Mesendoderm (in vitro differentiated cells): ENCODE data around the gene CEACAM1.

ENCODE experiments used
- DNase-seq: peaks from one replicate; pipeline ENCODE4 v3.0.0; 2013
- H2AK5ac ChIP-seq: 2 replicates; pipeline ENCODE4 v1.6.1; 2013; ENCODE audit warnings: low read length, inconsistent platforms
- H2BK120ac ChIP-seq: 2 replicates; pipeline ENCODE4 v1.6.1; 2013; ENCODE audit warnings: low read depth, mild to moderate bottlenecking, low read length, moderate library complexity, mixed read lengths
- H2BK15ac ChIP-seq: replicated peaks from 2 replicates; pipeline ENCODE4 v1.6.1; 2013; ENCODE audit warnings: low read depth, mild to moderate bottlenecking, moderate library complexity
- H2BK5ac ChIP-seq: 2 replicates; pipeline ENCODE4 v1.6.1; 2013; ENCODE audit warnings: low read length, inconsistent platforms
- H3K18ac ChIP-seq: 2 replicates; pipeline ENCODE4 v1.6.1; 2013; ENCODE audit warnings: mild to moderate bottlenecking, low read length, mixed read lengths
- H3K23ac ChIP-seq: one replicate; pipeline ENCODE4 v1.6.1; 2013; ENCODE audit warnings: low read length
- H3K27ac ChIP-seq: 2 replicates; pipeline ENCODE4 v1.5.1; 2013; ENCODE audit warnings: low read depth, mild to moderate bottlenecking, inconsistent platforms, low read length, moderate library complexity
- H3K27me3 ChIP-seq: 2 replicates; pipeline ENCODE4 v1.6.1; 2013; ENCODE audit warnings: low read length, control low read depth, mild to moderate bottlenecking, inconsistent platforms; ENCODE audit not compliant: insufficient read depth, poor library complexity
- H3K36me3 ChIP-seq: 2 replicates; pipeline ENCODE4 v1.6.1; 2013; ENCODE audit warnings: low read length, inconsistent platforms; ENCODE audit not compliant: control insufficient read depth, insufficient read depth
- H3K4ac ChIP-seq: one replicate; pipeline ENCODE4 v1.6.1; 2013; ENCODE audit warnings: low read depth, mild to moderate bottlenecking, low read length, moderate library complexity
- H3K4me1 ChIP-seq: 2 replicates; pipeline ENCODE4 v1.6.1; 2013; ENCODE audit warnings: low read depth, low read length, inconsistent platforms; ENCODE audit not compliant: control insufficient read depth
- H3K4me2 ChIP-seq: 2 replicates; pipeline ENCODE4 v1.6.1; 2013; ENCODE audit warnings: low read length
- H3K4me3 ChIP-seq: 2 replicates; pipeline ENCODE4 v1.5.1; 2013; ENCODE audit warnings: mild to moderate bottlenecking, low read length
- H3K56ac ChIP-seq: one replicate; pipeline ENCODE4 v1.6.1; 2013; ENCODE audit warnings: low read length
- H3K79me1 ChIP-seq: 2 replicates; pipeline ENCODE4 v1.6.1; 2013; ENCODE audit warnings: low read length, inconsistent platforms
- H3K79me2 ChIP-seq: 2 replicates; pipeline ENCODE4 v1.6.1; 2013; ENCODE audit warnings: mild to moderate bottlenecking, low read length; ENCODE audit not compliant: control insufficient read depth, insufficient read depth
- H3K9ac ChIP-seq: 2 replicates; pipeline ENCODE4 v1.6.1; 2013; ENCODE audit warnings: low read length, inconsistent platforms
- H4K5ac ChIP-seq: one replicate; pipeline ENCODE4 v1.6.1; 2013; ENCODE audit warnings: low read length
- H4K8ac ChIP-seq: one replicate; pipeline ENCODE4 v1.6.1; 2013; ENCODE audit warnings: low read depth, mild to moderate bottlenecking, control low read depth, low read length, moderate library complexity
- WGBS: extraction: QIAGEN DNeasy Blood & Tissue Kit; methylation state at CpG from one replicate; pipeline ENCODE4 v1.1.7; 2013; ENCODE audit warnings: low lambda C conversion rate, missing lambda C conversion rate; ENCODE audit not compliant: insufficient coverage; ENCODE audit errors: extremely low coverage; 5-methylcytosine and 5-hydroxymethylcytosine counted together

Gene CEACAM1

GRCh38 chr19:42497492-42498168 is 30.7 kb downstream of the CEACAM1 start:
- Histone ChIP-seq H3K27me3 (no peaks in the 10 kb centered on the region), H3K79me2 (no peaks in the 10 kb centered on the region), H3K36me3 (no peaks in the 10 kb centered on the region), H3K18ac (no peak overlapping the region), H2BK5ac (no peak overlapping the region), H3K4me3 (no peak overlapping the region), H3K56ac (no peak overlapping the region), H2AK5ac (no peak overlapping the region), H2BK15ac (no peak overlapping the region), H3K4me1 (no peaks in the 10 kb centered on the region), H3K4me2 (no peak overlapping the region), H2BK120ac (no peak overlapping the region), H4K8ac (no peak overlapping the region), H3K27ac (no peak overlapping the region), H3K9ac (no peak overlapping the region), H3K79me1 (no peaks in the 10 kb centered on the region), H3K23ac (no peak overlapping the region), H4K5ac (no peak overlapping the region), H3K4ac (no peak overlapping the region)
- DNase-seq = no peak
- no CpG with 5 or more reads among the region's 3 CpGs for WGBS

- H2BK5ac ChIP-seq = no peak overlapping the region
- H3K9ac ChIP-seq = no peak overlapping the region
- no peak overlapping the region for H3K27ac ChIP-seq
- H2BK120ac ChIP-seq = no peak overlapping the region
- no peak overlapping the region for H2AK5ac ChIP-seq
- H3K27me3 ChIP-seq = no peaks in the 10 kb centered on the region
- no peak overlapping the region for H3K18ac ChIP-seq
- no peak overlapping the region for H3K4me3 ChIP-seq
- WGBS = no CpG with 5 or more reads among the region's 2 CpGs
- no peaks in the 10 kb centered on the region for H3K4me1 ChIP-seq
- no peaks in the 10 kb centered on the region for H3K79me1 ChIP-seq
- no peak overlapping the region for H3K23ac ChIP-seq
- no peak overlapping the region for H3K4ac ChIP-seq
- no peak for DNase-seq
- H4K8ac ChIP-seq = no peak overlapping the region
- no peak overlapping the region for H3K4me2 ChIP-seq
- no peaks in the 10 kb centered on the region for H3K36me3 ChIP-seq
- no peaks in the 10 kb centered on the region for H3K79me2 ChIP-seq
- no peak overlapping the region for H3K56ac ChIP-seq
- H2BK15ac ChIP-seq = no peak overlapping the region
- H4K5ac ChIP-seq = no peak overlapping the region
These were observed 31.7 kb downstream of the CEACAM1 start for GRCh38 chr19:42496460-42497133.

- Histone ChIP-seq H3K18ac (no peak overlapping the region), H3K27ac (no peak overlapping the region), H2BK5ac (no peak overlapping the region), H2AK5ac (no peak overlapping the region), H3K4ac (no peak overlapping the region), H3K4me1 (no peaks in the 10 kb centered on the region), H2BK120ac (no peak overlapping the region), H3K79me2 (no peaks in the 10 kb centered on the region), H3K27me3 (no peaks in the 10 kb centered on the region), H3K79me1 (no peaks in the 10 kb centered on the region), H3K23ac (no peak overlapping the region), H3K4me3 (no peak overlapping the region), H3K56ac (no peak overlapping the region), H3K9ac (no peak overlapping the region), H4K8ac (no peak overlapping the region), H4K5ac (no peak overlapping the region), H2BK15ac (no peak overlapping the region), H3K4me2 (no peak overlapping the region), H3K36me3 (no peaks in the 10 kb centered on the region)
- DNase-seq = no peak
- WGBS = no CpG with 5 or more reads among the region's 3 CpGs
These were observed 32.6 kb downstream of the CEACAM1 start for GRCh38 chr19:42495663-42496062.

GRCh38 chr19:42494321-42494720 is 34.0 kb downstream of the CEACAM1 start:
- H3K79me1 ChIP-seq = no peaks in the 10 kb centered on the region
- H3K56ac ChIP-seq = no peak overlapping the region
- no peak for DNase-seq
- H3K4me2 ChIP-seq = no peak overlapping the region
- no peak overlapping the region for H3K27ac ChIP-seq
- H3K4me3 ChIP-seq = no peak overlapping the region
- H2BK15ac ChIP-seq = no peak overlapping the region
- no peaks in the 10 kb centered on the region for H3K27me3 ChIP-seq
- no peak overlapping the region for H3K4ac ChIP-seq
- no peaks in the 10 kb centered on the region for H3K79me2 ChIP-seq
- H4K5ac ChIP-seq = no peak overlapping the region
- no peaks in the 10 kb centered on the region for H3K36me3 ChIP-seq
- H3K18ac ChIP-seq = no peak overlapping the region
- no peak overlapping the region for H4K8ac ChIP-seq
- H2BK5ac ChIP-seq = no peak overlapping the region
- WGBS = no CpG with 5 or more reads among the region's 3 CpGs
- no peak overlapping the region for H2AK5ac ChIP-seq
- H3K23ac ChIP-seq = no peak overlapping the region
- no peak overlapping the region for H3K9ac ChIP-seq
- no peaks in the 10 kb centered on the region for H3K4me1 ChIP-seq
- H2BK120ac ChIP-seq = no peak overlapping the region

- no peak overlapping the region for H3K56ac ChIP-seq
- H3K79me1 ChIP-seq = no peaks in the 10 kb centered on the region
- H4K8ac ChIP-seq = no peak overlapping the region
- no peak overlapping the region for H3K18ac ChIP-seq
- no peak overlapping the region for H3K9ac ChIP-seq
- H3K36me3 ChIP-seq = no peaks in the 10 kb centered on the region
- no peak overlapping the region for H3K27ac ChIP-seq
- no peak overlapping the region for H3K23ac ChIP-seq
- no peak overlapping the region for H3K4me3 ChIP-seq
- H3K4me2 ChIP-seq = no peak overlapping the region
- H2BK15ac ChIP-seq = no peak overlapping the region
- no peak overlapping the region for H2AK5ac ChIP-seq
- H3K4me1 ChIP-seq = peaks cover 2% of the 10 kb centered on the region
- H3K79me2 ChIP-seq = no peaks in the 10 kb centered on the region
- no peak overlapping the region for H4K5ac ChIP-seq
- no CpG with 5 or more reads among the region's 6 CpGs for WGBS
- no peak overlapping the region for H2BK5ac ChIP-seq
- H3K4ac ChIP-seq = no peak overlapping the region
- no peak overlapping the region for H2BK120ac ChIP-seq
- DNase-seq = no peak
- no peaks in the 10 kb centered on the region for H3K27me3 ChIP-seq
These were observed 39.3 kb downstream of the CEACAM1 start for GRCh38 chr19:42488783-42489521.
